ENCODE data around the gene ASB8.

The ASB8 gene

GRCh38 chr12:48189331-48190125 lies 32.2 kb upstream of the ASB8 start:
- Mint-ChIP-seq H3K4me3 (no peak overlapping the region), H3K27me3 (peaks cover 32% of the 10 kb centered on the region), H3K27ac (no peak overlapping the region), H3K4me1 (ENCODE audit: low read depth) (peaks cover 12% of the 10 kb centered on the region), H3K9me3 (no peaks in the 10 kb centered on the region), H3K36me3 (ENCODE audit: low read depth) (no peaks in the 10 kb centered on the region)

DNA sequence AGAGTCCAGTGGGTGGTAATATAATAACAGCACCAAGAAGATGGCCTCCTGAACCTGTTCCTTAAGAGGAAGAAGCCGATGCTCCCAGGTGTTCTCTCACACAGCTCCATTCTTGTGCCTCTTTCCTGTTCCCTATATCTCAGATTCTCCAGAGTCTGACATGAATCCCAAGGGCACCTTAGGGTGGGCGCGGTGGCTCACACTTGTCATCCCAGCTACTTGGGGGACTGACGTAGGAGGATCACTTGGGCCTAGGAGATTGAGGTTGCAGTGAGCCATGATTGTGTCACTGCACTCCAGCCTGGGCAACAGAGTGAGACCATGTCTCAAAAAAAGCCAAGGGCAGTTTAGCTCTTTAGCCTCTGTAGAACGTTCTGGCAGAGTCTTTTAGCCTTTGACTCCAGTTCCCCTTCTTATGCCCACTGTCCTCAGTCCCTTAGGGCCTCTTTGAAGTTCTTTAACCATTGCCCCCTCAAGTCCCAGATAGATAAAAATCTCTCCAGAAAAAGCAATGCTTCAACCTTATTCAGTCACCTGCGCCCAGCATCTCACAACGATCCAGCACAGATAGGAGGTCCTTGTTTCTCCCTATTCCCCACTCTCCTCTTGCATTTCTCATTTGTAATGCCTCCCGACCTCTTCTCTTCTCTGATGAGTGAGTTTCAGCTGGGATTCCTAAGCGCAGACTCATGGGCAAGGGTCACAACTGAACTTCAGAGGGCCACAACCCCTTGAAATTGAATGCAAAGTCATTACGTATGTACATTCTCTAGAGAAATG lies 30.8 kb upstream of the ASB8 start:
- no peaks in the 10 kb centered on the region for H3K9me3 Mint-ChIP-seq
- H3K4me3 Mint-ChIP-seq: no peak overlapping the region
- H3K27me3 Mint-ChIP-seq: peaks cover 30% of the 10 kb centered on the region
- H3K36me3 Mint-ChIP-seq (ENCODE audit: low read depth): no peaks in the 10 kb centered on the region
- H3K27ac Mint-ChIP-seq: no peak overlapping the region
- peaks cover 15% of the 10 kb centered on the region for H3K4me1 Mint-ChIP-seq (ENCODE audit: low read depth)

DNA sequence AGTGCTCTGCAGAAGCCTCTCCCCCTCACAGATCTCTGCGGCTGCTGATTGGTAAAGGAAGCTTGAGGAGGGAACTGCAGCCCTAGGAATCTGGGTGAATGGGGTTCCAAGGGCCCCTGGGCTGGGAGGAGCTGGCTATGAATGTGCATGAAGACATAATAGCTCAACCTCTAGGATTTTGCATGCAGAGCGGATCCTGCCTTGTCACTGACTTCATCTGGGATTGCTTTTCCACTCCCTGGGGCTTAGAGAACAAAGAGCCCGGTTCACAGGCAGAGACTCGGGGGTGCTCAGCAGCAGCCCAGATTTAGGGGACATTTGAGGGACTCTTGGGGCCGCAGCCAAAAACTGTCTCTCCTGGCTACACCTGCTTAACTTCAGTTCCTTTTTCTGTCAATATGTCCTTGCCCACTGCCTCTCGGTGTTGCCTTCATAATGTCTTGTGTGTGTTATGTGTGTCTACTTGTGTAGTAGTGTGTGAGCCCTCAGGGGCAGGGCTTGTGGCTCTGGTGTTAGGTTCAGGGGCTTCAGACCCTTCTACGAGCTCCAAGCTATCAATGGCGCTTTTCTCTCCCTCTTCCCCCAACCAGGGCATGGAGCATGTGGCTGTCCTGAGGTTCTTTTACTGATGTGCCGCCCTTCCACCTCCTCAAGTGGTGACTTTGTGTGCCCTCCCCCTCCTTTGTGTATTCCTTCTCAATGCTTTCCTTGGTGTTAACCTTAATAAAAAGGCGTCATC lies 28.0 kb upstream of the ASB8 start:
- peaks cover 34% of the 10 kb centered on the region for H3K27me3 Mint-ChIP-seq
- H3K27ac Mint-ChIP-seq: no peak overlapping the region
- no peaks in the 10 kb centered on the region for H3K9me3 Mint-ChIP-seq
- no peaks in the 10 kb centered on the region for H3K36me3 Mint-ChIP-seq (ENCODE audit: low read depth)
- no peak overlapping the region for H3K4me3 Mint-ChIP-seq
- peaks cover 32% of the 10 kb centered on the region for H3K4me1 Mint-ChIP-seq (ENCODE audit: low read depth)

- H3K27ac Mint-ChIP-seq: no peak overlapping the region
- peak overlapping the region; percentile 86 for H3K4me3 Mint-ChIP-seq
- no peaks in the 10 kb centered on the region for H3K36me3 Mint-ChIP-seq (ENCODE audit: low read depth)
- H3K4me1 Mint-ChIP-seq (ENCODE audit: low read depth): peaks cover 32% of the 10 kb centered on the region
- no peaks in the 10 kb centered on the region for H3K9me3 Mint-ChIP-seq
- H3K27me3 Mint-ChIP-seq: peaks cover 34% of the 10 kb centered on the region
Measured at GRCh38 chr12:48184549-48184922, 27.2 kb upstream of the ASB8 start.

- Mint-ChIP-seq H3K4me3 (peak overlapping the region; percentile 86), H3K9me3 (no peaks in the 10 kb centered on the region), H3K27me3 (peaks cover 34% of the 10 kb centered on the region), H3K36me3 (ENCODE audit: low read depth) (no peaks in the 10 kb centered on the region), H3K4me1 (ENCODE audit: low read depth) (peaks cover 32% of the 10 kb centered on the region), H3K27ac (no peak overlapping the region)
Measured at GRCh38 chr12:48183876-48184548, 26.7 kb upstream of the ASB8 start.

GRCh38 chr12:48183091-48183875 lies 26.0 kb upstream of the ASB8 start, which contains the start of gene CCDC184:
CCDC184 (plus strand) TSS chr12:48183644; CDS start chr12:48184123, 479 bp downstream.
- Mint-ChIP-seq H3K4me3 (peak within 1 kb of the TSS; percentile 86), H3K4me1 (ENCODE audit: low read depth) (peaks cover 32% of the 10 kb centered on the region), H3K27me3 (peaks cover 34% of the 10 kb centered on the region), H3K27ac (peak within 1 kb of the TSS; percentile 68), H3K36me3 (ENCODE audit: low read depth) (no peaks in the 10 kb centered on the region), H3K9me3 (no peaks in the 10 kb centered on the region)

GRCh38 chr12:48182631-48183030 lies 25.3 kb upstream of the ASB8 start:
- peaks cover 34% of the 10 kb centered on the region for H3K27me3 Mint-ChIP-seq
- H3K36me3 Mint-ChIP-seq (ENCODE audit: low read depth): no peaks in the 10 kb centered on the region

GRCh38 chr12:48180857-48181495 lies 23.7 kb upstream of the ASB8 start:
- Mint-ChIP-seq H3K4me3 (no peak overlapping the region), H3K27ac (no peak overlapping the region), H3K27me3 (peaks cover 32% of the 10 kb centered on the region), H3K4me1 (ENCODE audit: low read depth) (peaks cover 30% of the 10 kb centered on the region), H3K9me3 (no peaks in the 10 kb centered on the region), H3K36me3 (ENCODE audit: low read depth) (no peaks in the 10 kb centered on the region)

More at GRCh38 chr12:48182631-48183030, 25.3 kb upstream of the ASB8 start:
- Mint-ChIP-seq H3K4me1 (ENCODE audit: low read depth) (peaks cover 32% of the 10 kb centered on the region), H3K9me3 (no peaks in the 10 kb centered on the region), H3K4me3 (peak overlapping the region; percentile 86), H3K27ac (peak overlapping the region; percentile 68)

GRCh38 chr12:48180424-48180823 lies 23.1 kb upstream of the ASB8 start:
- Mint-ChIP-seq H3K4me3 (no peak overlapping the region), H3K4me1 (ENCODE audit: low read depth) (peaks cover 25% of the 10 kb centered on the region), H3K9me3 (no peaks in the 10 kb centered on the region), H3K27me3 (peaks cover 27% of the 10 kb centered on the region), H3K36me3 (ENCODE audit: low read depth) (no peaks in the 10 kb centered on the region), H3K27ac (no peak overlapping the region)

GRCh38 chr12:48179466-48179865 lies 22.2 kb upstream of the ASB8 start:
- Mint-ChIP-seq H3K27me3 (peaks cover 17% of the 10 kb centered on the region), H3K36me3 (ENCODE audit: low read depth) (no peaks in the 10 kb centered on the region), H3K4me1 (ENCODE audit: low read depth) (peaks cover 24% of the 10 kb centered on the region), H3K27ac (no peak overlapping the region), H3K9me3 (no peaks in the 10 kb centered on the region), H3K4me3 (no peak overlapping the region)

DNA sequence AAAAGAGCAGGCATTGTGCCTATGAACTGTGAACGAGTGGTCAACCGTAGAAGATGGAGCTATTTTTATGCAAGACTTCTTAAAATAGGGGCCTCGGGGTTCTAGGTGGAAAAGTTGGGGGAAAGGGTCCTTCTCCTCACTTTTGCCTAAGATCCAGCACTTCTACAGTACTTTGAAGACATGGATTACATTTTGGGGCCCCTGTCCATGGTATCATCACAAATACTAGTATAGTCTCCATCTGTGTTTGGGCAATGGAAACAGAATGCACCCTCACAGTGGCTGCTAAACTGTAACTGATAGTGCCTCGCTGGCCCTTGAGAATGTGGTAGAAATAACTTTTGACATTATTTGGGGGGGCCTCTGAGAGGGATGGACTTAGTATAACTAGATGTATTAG lies 20.7 kb upstream of the ASB8 start:
- no peaks in the 10 kb centered on the region for H3K36me3 Mint-ChIP-seq (ENCODE audit: low read depth)
- H3K4me3 Mint-ChIP-seq: no peak overlapping the region
- H3K4me1 Mint-ChIP-seq (ENCODE audit: low read depth): peaks cover 19% of the 10 kb centered on the region
- H3K27ac Mint-ChIP-seq: no peak overlapping the region
- no peaks in the 10 kb centered on the region for H3K9me3 Mint-ChIP-seq
- peaks cover 13% of the 10 kb centered on the region for H3K27me3 Mint-ChIP-seq

DNA sequence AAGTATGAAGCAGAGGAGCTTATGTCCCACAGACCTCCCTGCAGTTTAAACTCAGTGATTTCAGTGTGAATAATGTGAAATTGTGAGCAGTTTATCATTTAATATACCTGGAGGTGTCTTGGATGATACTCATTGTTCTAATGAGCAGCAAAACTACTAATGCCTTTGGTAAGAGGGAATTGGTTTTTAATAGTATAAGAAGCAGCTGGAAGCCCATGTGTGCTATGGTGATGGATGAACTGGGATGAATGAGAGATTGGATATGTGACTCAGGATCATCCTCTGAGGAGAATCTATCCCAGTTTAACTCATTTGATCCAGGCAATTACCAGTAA lies 19.1 kb upstream of the ASB8 start:
- no peak overlapping the region for H3K4me3 Mint-ChIP-seq
- no peaks in the 10 kb centered on the region for H3K36me3 Mint-ChIP-seq (ENCODE audit: low read depth)
- H3K4me1 Mint-ChIP-seq (ENCODE audit: low read depth): peaks cover 4% of the 10 kb centered on the region
- H3K27ac Mint-ChIP-seq: no peak overlapping the region
- H3K9me3 Mint-ChIP-seq: no peaks in the 10 kb centered on the region
- peaks cover 8% of the 10 kb centered on the region for H3K27me3 Mint-ChIP-seq

- Mint-ChIP-seq H3K4me3 (no peak overlapping the region), H3K9me3 (no peaks in the 10 kb centered on the region), H3K4me1 (ENCODE audit: low read depth) (peaks cover 4% of the 10 kb centered on the region), H3K36me3 (ENCODE audit: low read depth) (no peaks in the 10 kb centered on the region), H3K27me3 (peaks cover 4% of the 10 kb centered on the region), H3K27ac (no peak overlapping the region)
Measured at GRCh38 chr12:48175613-48176416, 18.5 kb upstream of the ASB8 start.

Data from stimulated activated naive CD8-positive, alpha-beta T cell treated with anti-CD3 and anti-CD28 coated beads, Interleukin-15, Interleukin-2, amounts not matched to agents 100 ng/mL and 50 ng/mL, for 24 hours (primary cell).